ENCODE data around the gene INTS11. TPM values are rescaled to one million over a fixed set of nuclear protein-coding genes. Genes with fewer than 3 reads are reported as not detected.

INTS11 gene
- total RNA-seq, 1 donor from 2014 or later, result 84.8 TPM

GRCh38 chr1:1359308-1359663 is 34.8 kb upstream of the INTS11 start:
- Histone ChIP-seq H3K27me3 (ENCODE audit: insufficient read depth, low read length) (no peaks in the 10 kb centered on the region), H3K27ac (ENCODE audit: low read depth, low read length) (peak overlapping the region; percentile 96), H3K9me3 (ENCODE audit: insufficient read depth, low read depth, low read length) (no peaks in the 10 kb centered on the region), H3K4me1 (ENCODE audit: insufficient read depth, low read length) (peaks cover 49% of the 10 kb centered on the region), H3K4me3 (ENCODE audit: insufficient read depth, low read depth, low read length) (peak overlapping the region; percentile 83), H4K20me1 (ENCODE audit: insufficient read depth, low read length) (peaks cover 19% of the 10 kb centered on the region), H2AFZ (ENCODE audit: low read depth, low read length) (no peak overlapping the region), H3K36me3 (ENCODE audit: insufficient read depth, low read length) (no peaks in the 10 kb centered on the region), H3K79me2 (ENCODE audit: insufficient read depth, low read length) (peaks cover 34% of the 10 kb centered on the region), H3K4me2 (ENCODE audit: low read length) (peak overlapping the region; percentile 97), H3K9ac (ENCODE audit: low read length) (peak overlapping the region; percentile 95)
- H3K36me3 Mint-ChIP-seq (ENCODE audit: low read depth, unreplicated experiment), result peaks cover 3% of the 10 kb centered on the region
- peaks cover under 1% of the 10 kb centered on the region for H3K27me3 Mint-ChIP-seq (ENCODE audit: low read depth, unreplicated experiment)
- TF ChIP-seq CTCF (IDR thresholded peaks at IDR 0.05; ENCODE audit: insufficient read depth, low read depth, low read length) (no peak), EZH2 (IDR thresholded peaks at IDR 0.05; ENCODE audit: insufficient read depth, low read length) (no peak)
- H3K4me3 Mint-ChIP-seq (ENCODE audit: unreplicated experiment), result peak overlapping the region; percentile 77
- H3K4me1 Mint-ChIP-seq (ENCODE audit: low read depth, unreplicated experiment), result peaks cover 24% of the 10 kb centered on the region
- FAIRE-seq (peak; percentile 23), DNase-seq (ENCODE audit: low read depth) (peak; percentile 85)
- no peaks in the 10 kb centered on the region for H3K9me3 Mint-ChIP-seq (ENCODE audit: unreplicated experiment)
- peak overlapping the region; percentile 97 for H3K27ac Mint-ChIP-seq (ENCODE audit: unreplicated experiment)

- Histone ChIP-seq H3K27me3 (ENCODE audit: insufficient read depth, low read length) (no peaks in the 10 kb centered on the region), H3K4me3 (ENCODE audit: insufficient read depth, low read depth, low read length) (peak within 1 kb of the TSS; percentile 83), H3K36me3 (ENCODE audit: insufficient read depth, low read length) (no peaks in the 10 kb centered on the region), H3K4me1 (ENCODE audit: insufficient read depth, low read length) (peaks cover 49% of the 10 kb centered on the region), H4K20me1 (ENCODE audit: insufficient read depth, low read length) (peaks cover 25% of the 10 kb centered on the region), H3K79me2 (ENCODE audit: insufficient read depth, low read length) (peaks cover 40% of the 10 kb centered on the region), H3K27ac (ENCODE audit: low read depth, low read length) (peak within 1 kb of the TSS; percentile 96), H2AFZ (ENCODE audit: low read depth, low read length) (peak within 1 kb of the TSS; percentile 17), H3K9me3 (ENCODE audit: insufficient read depth, low read depth, low read length) (no peaks in the 10 kb centered on the region), H3K9ac (ENCODE audit: low read length) (peak within 1 kb of the TSS; percentile 95), H3K4me2 (ENCODE audit: low read length) (peak within 1 kb of the TSS; percentile 97)
- H3K36me3 Mint-ChIP-seq (ENCODE audit: low read depth, unreplicated experiment), result peaks cover 3% of the 10 kb centered on the region
- H3K4me3 Mint-ChIP-seq (ENCODE audit: unreplicated experiment), result peak within 1 kb of the TSS; percentile 83
- no peak for TF ChIP-seq EZH2 (IDR thresholded peaks at IDR 0.05; ENCODE audit: insufficient read depth, low read length)
- no peak for TF ChIP-seq CTCF (IDR thresholded peaks at IDR 0.05; ENCODE audit: insufficient read depth, low read depth, low read length)
- peaks cover 2% of the 10 kb centered on the region for H3K27me3 Mint-ChIP-seq (ENCODE audit: low read depth, unreplicated experiment)
- H3K9me3 Mint-ChIP-seq (ENCODE audit: unreplicated experiment), result no peaks in the 10 kb centered on the region
- FAIRE-seq (no peak), DNase-seq (ENCODE audit: low read depth) (peak; percentile 77)
- H3K27ac Mint-ChIP-seq (ENCODE audit: unreplicated experiment), result peak within 1 kb of the TSS; percentile 97
- H3K4me1 Mint-ChIP-seq (ENCODE audit: low read depth, unreplicated experiment), result peaks cover 24% of the 10 kb centered on the region
Observed at GRCh38 chr1:1358433-1359271, 34.2 kb upstream of the INTS11 start, which contains the start of gene MXRA8. Gene MXRA8, minus strand, starts transcription at chr1:1358555. Its CDS starts 51 bp downstream, at chr1:1358504.

Data from astrocyte (in vitro differentiated cells and primary cell).